ENCODE results near the gene CCDC171.

The CCDC171 gene

GRCh38 chr9:15999422-16000339 is 446.8 kb downstream of the CCDC171 start:
- no peak overlapping the region for H3K9ac ChIP-seq (ENCODE audit: low read depth, low read length)
- H3K4me1 ChIP-seq (ENCODE audit: control insufficient read depth, insufficient read depth, low read length) = no peaks in the 10 kb centered on the region; the same call in 1 of the 2 replicates
- H3K9me3 ChIP-seq (ENCODE audit: control insufficient read depth, insufficient read depth, low read length) = no peaks in the 10 kb centered on the region
- H3K4me3 ChIP-seq (ENCODE audit: low read depth, low read length) = no peak overlapping the region
- no peak overlapping the region for H3K27ac ChIP-seq (ENCODE audit: low read depth, low read length)
- no peaks in the 10 kb centered on the region for H3K27me3 ChIP-seq (ENCODE audit: control insufficient read depth, insufficient read depth, low read length)
- no peaks in the 10 kb centered on the region for H3K36me3 ChIP-seq (ENCODE audit: control insufficient read depth, insufficient read depth, low read length)

DNA sequence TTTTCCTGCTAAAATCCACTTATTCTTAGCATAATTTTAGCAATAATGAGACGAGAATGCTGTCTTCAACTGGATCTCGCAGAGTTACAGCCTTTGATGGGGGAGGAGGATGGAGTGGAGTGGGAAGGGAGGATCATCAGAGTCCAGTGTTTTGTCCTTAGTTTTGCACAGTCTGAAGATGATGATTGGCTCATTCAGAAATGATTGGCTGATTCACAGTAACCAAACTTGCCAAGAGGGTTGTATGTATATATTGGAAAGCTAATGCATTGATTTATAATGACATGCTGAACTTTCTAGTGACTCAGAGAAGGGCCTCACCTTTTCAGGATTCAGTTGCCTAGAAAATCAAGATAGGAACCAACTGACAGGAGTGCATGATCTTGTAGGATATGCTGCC is 448.0 kb downstream of the CCDC171 start:
- no peaks in the 10 kb centered on the region for H3K36me3 ChIP-seq (ENCODE audit: control insufficient read depth, insufficient read depth, low read length)
- no peaks in the 10 kb centered on the region for H3K9me3 ChIP-seq (ENCODE audit: control insufficient read depth, insufficient read depth, low read length)
- H3K4me1 ChIP-seq (ENCODE audit: control insufficient read depth, insufficient read depth, low read length) = no peaks in the 10 kb centered on the region; the same call in 1 of the 2 replicates
- no peak overlapping the region for H3K4me3 ChIP-seq (ENCODE audit: low read depth, low read length)
- no peak overlapping the region for H3K9ac ChIP-seq (ENCODE audit: low read depth, low read length)
- no peaks in the 10 kb centered on the region for H3K27me3 ChIP-seq (ENCODE audit: control insufficient read depth, insufficient read depth, low read length)
- no peak overlapping the region for H3K27ac ChIP-seq (ENCODE audit: low read depth, low read length)

DNA sequence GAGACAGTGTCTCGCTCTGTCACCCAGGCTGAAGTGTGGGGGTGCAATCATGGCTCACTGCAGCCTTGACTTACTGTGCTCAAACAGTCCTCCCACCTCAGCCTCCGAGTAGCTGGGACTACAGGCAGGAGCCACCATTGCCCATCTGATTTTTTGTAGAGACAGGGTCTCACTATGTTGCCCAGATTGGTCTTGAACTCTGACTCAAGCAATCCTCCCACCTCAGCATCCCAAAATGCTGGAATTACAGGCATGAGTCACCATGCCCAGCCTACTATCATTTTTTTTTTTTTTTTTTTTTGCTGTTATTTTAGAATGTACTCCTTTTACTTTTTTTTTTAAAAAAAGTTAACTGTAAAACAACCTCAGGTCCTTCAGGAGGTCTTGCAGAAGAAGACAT is 449.0 kb downstream of the CCDC171 start:
- Histone ChIP-seq H3K36me3 (ENCODE audit: control insufficient read depth, insufficient read depth, low read length) (no peaks in the 10 kb centered on the region), H3K4me3 (ENCODE audit: low read depth, low read length) (no peak overlapping the region), H3K27ac (ENCODE audit: low read depth, low read length) (no peak overlapping the region), H3K9ac (ENCODE audit: low read depth, low read length) (no peak overlapping the region), H3K9me3 (ENCODE audit: control insufficient read depth, insufficient read depth, low read length) (no peaks in the 10 kb centered on the region), H3K27me3 (ENCODE audit: control insufficient read depth, insufficient read depth, low read length) (no peaks in the 10 kb centered on the region), H3K4me1 (ENCODE audit: control insufficient read depth, insufficient read depth, low read length) (no peaks in the 10 kb centered on the region; the same call in 1 of the 2 replicates)

DNA sequence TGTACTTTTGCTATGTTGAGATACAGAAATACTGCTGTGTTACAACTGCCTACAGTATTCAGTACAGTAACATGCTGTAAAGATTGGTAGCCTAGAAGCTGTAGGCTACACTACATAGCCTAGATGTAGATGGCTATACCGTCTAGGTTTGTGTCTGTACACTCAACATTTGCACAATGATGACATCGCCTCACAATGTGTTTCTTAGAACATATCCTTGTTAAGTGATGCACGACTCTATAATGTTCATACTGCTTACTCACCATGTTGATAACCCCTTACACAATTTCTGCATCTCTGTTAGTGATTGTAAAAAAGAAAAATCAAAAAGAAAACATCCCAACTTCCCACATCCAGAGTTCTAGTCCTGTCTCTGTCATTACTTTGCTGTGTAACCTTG is 450.0 kb downstream of the CCDC171 start:
- Histone ChIP-seq H3K9me3 (ENCODE audit: control insufficient read depth, insufficient read depth, low read length) (no peaks in the 10 kb centered on the region), H3K36me3 (ENCODE audit: control insufficient read depth, insufficient read depth, low read length) (no peaks in the 10 kb centered on the region), H3K4me1 (ENCODE audit: control insufficient read depth, insufficient read depth, low read length) (no peaks in the 10 kb centered on the region; the same call in 1 of the 2 replicates), H3K4me3 (ENCODE audit: low read depth, low read length) (no peak overlapping the region), H3K27ac (ENCODE audit: low read depth, low read length) (no peak overlapping the region), H3K9ac (ENCODE audit: low read depth, low read length) (no peak overlapping the region), H3K27me3 (ENCODE audit: control insufficient read depth, insufficient read depth, low read length) (no peaks in the 10 kb centered on the region)

DNA sequence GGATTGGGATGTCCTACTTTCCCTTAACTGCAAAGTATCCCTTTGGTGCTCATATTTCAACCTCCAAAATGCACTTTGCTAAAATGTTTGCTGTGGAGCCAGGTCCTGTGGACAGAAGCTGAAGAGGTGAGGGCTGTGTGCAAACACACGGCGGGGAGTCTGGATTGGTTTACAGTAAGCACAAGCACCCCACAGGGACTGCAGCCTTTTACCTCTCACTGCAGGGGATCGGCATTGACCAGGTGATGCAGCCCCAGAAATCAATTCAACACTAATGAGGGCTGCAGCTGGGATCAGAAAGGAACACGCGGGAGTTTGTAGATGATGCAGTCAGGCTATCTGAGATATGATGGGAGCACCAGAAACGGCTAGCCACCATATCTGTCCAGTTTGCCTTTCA is 450.9 kb downstream of the CCDC171 start:
- Histone ChIP-seq H3K36me3 (ENCODE audit: control insufficient read depth, insufficient read depth, low read length) (no peaks in the 10 kb centered on the region), H3K4me3 (ENCODE audit: low read depth, low read length) (no peak overlapping the region), H3K9me3 (ENCODE audit: control insufficient read depth, insufficient read depth, low read length) (no peaks in the 10 kb centered on the region), H3K27ac (ENCODE audit: low read depth, low read length) (no peak overlapping the region), H3K9ac (ENCODE audit: low read depth, low read length) (no peak overlapping the region), H3K4me1 (ENCODE audit: control insufficient read depth, insufficient read depth, low read length) (no peaks in the 10 kb centered on the region; the same call in 1 of the 2 replicates), H3K27me3 (ENCODE audit: control insufficient read depth, insufficient read depth, low read length) (no peaks in the 10 kb centered on the region)

DNA sequence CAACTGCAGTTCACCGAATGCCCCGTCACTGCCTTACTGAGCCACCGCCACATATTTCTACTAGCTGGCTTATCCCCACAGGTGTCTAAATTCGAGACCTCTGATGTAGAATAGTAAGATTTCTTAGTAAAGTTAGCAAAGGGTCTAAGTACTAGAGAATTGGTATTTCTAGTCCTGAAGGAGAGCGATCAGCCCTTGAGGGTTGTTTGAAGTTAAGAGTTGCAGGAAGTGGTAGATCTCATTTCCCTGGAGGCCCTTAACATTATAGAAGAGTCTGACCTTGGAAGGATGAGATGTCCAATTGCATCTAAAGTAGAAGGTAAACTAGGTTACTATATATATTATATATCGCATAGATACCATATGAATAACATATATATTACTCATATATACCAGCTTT is 451.8 kb downstream of the CCDC171 start:
- Histone ChIP-seq H3K36me3 (ENCODE audit: control insufficient read depth, insufficient read depth, low read length) (no peaks in the 10 kb centered on the region), H3K9ac (ENCODE audit: low read depth, low read length) (no peak overlapping the region), H3K9me3 (ENCODE audit: control insufficient read depth, insufficient read depth, low read length) (no peaks in the 10 kb centered on the region), H3K27ac (ENCODE audit: low read depth, low read length) (no peak overlapping the region), H3K4me3 (ENCODE audit: low read depth, low read length) (no peak overlapping the region), H3K4me1 (ENCODE audit: control insufficient read depth, insufficient read depth, low read length) (no peaks in the 10 kb centered on the region; the same call in 1 of the 2 replicates), H3K27me3 (ENCODE audit: control insufficient read depth, insufficient read depth, low read length) (no peaks in the 10 kb centered on the region)

DNA sequence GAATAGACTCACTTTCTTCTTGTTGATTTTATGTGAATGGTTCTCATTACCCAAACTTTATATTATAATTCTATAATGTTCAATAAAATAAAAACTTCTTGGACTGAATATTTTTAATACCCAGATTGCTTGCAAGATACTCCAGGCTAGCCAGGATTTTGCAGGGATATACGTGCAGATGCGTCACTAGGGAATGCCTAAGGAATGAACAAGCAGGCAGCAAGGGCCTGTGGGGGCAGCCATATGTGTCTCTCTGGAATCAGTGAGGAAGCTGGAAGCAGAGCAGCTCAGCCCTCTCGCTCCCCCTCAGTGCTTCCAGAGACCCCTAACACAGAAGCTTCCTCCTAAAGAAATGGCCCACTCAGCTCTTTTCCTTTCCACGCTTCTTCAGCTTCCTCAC is 457.4 kb downstream of the CCDC171 start:
- no peak overlapping the region for H3K4me3 ChIP-seq (ENCODE audit: low read depth, low read length)
- H3K9ac ChIP-seq (ENCODE audit: low read depth, low read length) = no peak overlapping the region
- no peak overlapping the region for H3K27ac ChIP-seq (ENCODE audit: low read depth, low read length)
- no peaks in the 10 kb centered on the region for H3K27me3 ChIP-seq (ENCODE audit: control insufficient read depth, insufficient read depth, low read length)
- H3K4me1 ChIP-seq (ENCODE audit: control insufficient read depth, insufficient read depth, low read length) = no peaks in the 10 kb centered on the region
- no peaks in the 10 kb centered on the region for H3K9me3 ChIP-seq (ENCODE audit: control insufficient read depth, insufficient read depth, low read length)
- H3K36me3 ChIP-seq (ENCODE audit: control insufficient read depth, insufficient read depth, low read length) = no peaks in the 10 kb centered on the region

GRCh38 chr9:16012621-16013020 is 459.8 kb downstream of the CCDC171 start:
- Histone ChIP-seq H3K27ac (ENCODE audit: low read depth, low read length) (no peak overlapping the region), H3K9me3 (ENCODE audit: control insufficient read depth, insufficient read depth, low read length) (peaks cover 3% of the 10 kb centered on the region), H3K9ac (ENCODE audit: low read depth, low read length) (no peak overlapping the region), H3K27me3 (ENCODE audit: control insufficient read depth, insufficient read depth, low read length) (no peaks in the 10 kb centered on the region), H3K36me3 (ENCODE audit: control insufficient read depth, insufficient read depth, low read length) (no peaks in the 10 kb centered on the region), H3K4me3 (ENCODE audit: low read depth, low read length) (no peak overlapping the region), H3K4me1 (ENCODE audit: control insufficient read depth, insufficient read depth, low read length) (no peaks in the 10 kb centered on the region)

GRCh38 chr9:16013366-16013765 is 460.5 kb downstream of the CCDC171 start:
- H3K27ac ChIP-seq (ENCODE audit: low read depth, low read length) = no peak overlapping the region
- H3K4me3 ChIP-seq (ENCODE audit: low read depth, low read length) = no peak overlapping the region

DNA sequence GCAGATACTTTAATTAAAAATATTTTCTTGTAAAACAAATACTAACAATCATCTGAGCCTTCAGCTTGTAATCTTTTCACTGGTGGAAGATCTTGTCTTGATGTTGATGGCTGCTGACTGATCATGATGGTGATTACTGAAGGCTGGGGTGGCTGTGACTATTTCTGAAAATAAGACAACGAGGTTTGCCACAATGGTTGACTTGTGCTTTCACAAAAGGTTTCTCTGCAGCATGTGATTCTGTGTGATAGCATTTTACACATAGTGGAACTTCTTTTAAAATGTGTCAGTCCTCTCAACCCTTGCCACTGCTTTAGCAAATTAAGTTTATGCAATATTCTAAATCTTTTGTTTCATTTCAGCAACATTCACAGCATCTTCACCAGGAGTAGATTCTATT is 461.0 kb downstream of the CCDC171 start:
- Histone ChIP-seq H3K4me1 (ENCODE audit: control insufficient read depth, insufficient read depth, low read length) (no peaks in the 10 kb centered on the region), H3K27me3 (ENCODE audit: control insufficient read depth, insufficient read depth, low read length) (no peaks in the 10 kb centered on the region), H3K9ac (ENCODE audit: low read depth, low read length) (no peak overlapping the region), H3K9me3 (ENCODE audit: control insufficient read depth, insufficient read depth, low read length) (peaks cover 10% of the 10 kb centered on the region), H3K27ac (ENCODE audit: low read depth, low read length) (no peak overlapping the region), H3K36me3 (ENCODE audit: control insufficient read depth, insufficient read depth, low read length) (no peaks in the 10 kb centered on the region), H3K4me3 (ENCODE audit: low read depth, low read length) (no peak overlapping the region)

More at GRCh38 chr9:16013366-16013765, 460.5 kb downstream of the CCDC171 start:
- H3K36me3 ChIP-seq (ENCODE audit: control insufficient read depth, insufficient read depth, low read length) = no peaks in the 10 kb centered on the region
- H3K27me3 ChIP-seq (ENCODE audit: control insufficient read depth, insufficient read depth, low read length) = no peaks in the 10 kb centered on the region
- peaks cover 10% of the 10 kb centered on the region for H3K9me3 ChIP-seq (ENCODE audit: control insufficient read depth, insufficient read depth, low read length)
- no peaks in the 10 kb centered on the region for H3K4me1 ChIP-seq (ENCODE audit: control insufficient read depth, insufficient read depth, low read length)
- H3K9ac ChIP-seq (ENCODE audit: low read depth, low read length) = no peak overlapping the region

- H3K9me3 ChIP-seq (ENCODE audit: control insufficient read depth, insufficient read depth, low read length) = peaks cover 10% of the 10 kb centered on the region
- H3K27ac ChIP-seq (ENCODE audit: low read depth, low read length) = no peak overlapping the region
- H3K4me1 ChIP-seq (ENCODE audit: control insufficient read depth, insufficient read depth, low read length) = no peaks in the 10 kb centered on the region
- H3K36me3 ChIP-seq (ENCODE audit: control insufficient read depth, insufficient read depth, low read length) = no peaks in the 10 kb centered on the region
- no peak overlapping the region for H3K9ac ChIP-seq (ENCODE audit: low read depth, low read length)
- no peak overlapping the region for H3K4me3 ChIP-seq (ENCODE audit: low read depth, low read length)
- no peaks in the 10 kb centered on the region for H3K27me3 ChIP-seq (ENCODE audit: control insufficient read depth, insufficient read depth, low read length)
Observed at GRCh38 chr9:16022228-16022627, 469.4 kb downstream of the CCDC171 start.
